Measurements from ENCODE around the gene C22orf15.

GRCh38 chr22:23782252-23782651 is 19.5 kb downstream of the C22orf15 start:
- TF ChIP-seq CTCF (IDR thresholded peaks at IDR 0.05) (no peak), POLR2A (IDR thresholded peaks at IDR 0.05) (no peak)
